NCI-H2227 (cell line): ENCODE results near the gene SERINC4.

Experiments used
- DNase-seq: peaks from one replicate; lab custom pipeline; 2025; ENCODE audit not compliant: unreplicated experiment; lab: John Stamatoyannopoulos, UW

SERINC4 gene

GRCh38 chr15:43799209-43799944 lies 643 bp downstream of the SERINC4 start:
- no peak for DNase-seq

GRCh38 chr15:43796566-43796965 lies 3.5 kb downstream of the SERINC4 start:
- DNase-seq: no peak

- no peak for DNase-seq
These were observed 4.0 kb downstream of the SERINC4 start for GRCh38 chr15:43795997-43796396.

- DNase-seq: no peak
These were observed 4.8 kb downstream of the SERINC4 start for GRCh38 chr15:43795197-43795596.

GRCh38 chr15:43794269-43795037 lies 5.6 kb downstream of the SERINC4 start:
- DNase-seq: no peak

- no peak for DNase-seq
These were observed 6.4 kb downstream of the SERINC4 start for GRCh38 chr15:43793647-43794046.

- DNase-seq: no peak
These were observed 7.1 kb downstream of the SERINC4 start for GRCh38 chr15:43792761-43793476.

- peak; percentile 98 for DNase-seq
These were observed 7.8 kb downstream of the SERINC4 start, which contains the start of gene SERF2 for GRCh38 chr15:43791993-43792760. SERF2 (plus strand) TSS chr15:43792320; CDS start chr15:43792377, 57 bp downstream.

- no peak for DNase-seq
These were observed 10.6 kb downstream of the SERINC4 start for GRCh38 chr15:43789409-43789808.

- no peak for DNase-seq
These were observed 21.0 kb downstream of the SERINC4 start for GRCh38 chr15:43779016-43779415.

- DNase-seq: peak; percentile 77
These were observed 22.6 kb downstream of the SERINC4 start for GRCh38 chr15:43777267-43777914.

- DNase-seq: peak; percentile 77
These were observed 23.2 kb downstream of the SERINC4 start, which contains the start of gene ELL3 for GRCh38 chr15:43776718-43777266. ELL3 (minus strand) TSS chr15:43776966; CDS start chr15:43776901, 65 bp downstream.

GRCh38 chr15:43776101-43776717 lies 23.8 kb downstream of the SERINC4 start:
- peak; percentile 30 for DNase-seq

GRCh38 chr15:43775411-43775965 lies 24.5 kb downstream of the SERINC4 start:
- DNase-seq: peak; percentile 47

GRCh38 chr15:43774062-43774461 lies 26.0 kb downstream of the SERINC4 start:
- DNase-seq: no peak

- DNase-seq: no peak
These were observed 27.4 kb downstream of the SERINC4 start for GRCh38 chr15:43772624-43773023.

- DNase-seq: no peak
These were observed 28.2 kb downstream of the SERINC4 start for GRCh38 chr15:43771816-43772215.

- peak; percentile 59 for DNase-seq
These were observed 30.3 kb downstream of the SERINC4 start for GRCh38 chr15:43769584-43770228.
